Dendritic cell treated with granulocyte-macrophage colony-stimulating factor and Interleukin-4, amounts not matched to agents 40 ng/mL and 50 ng/mL, for 4 days (primary cell): ENCODE measurements around the gene DNASE1L3.
A peak's percentile ranks its signal among the peaks of the same experiment; 100 is the strongest.
"Not testable (repeated sequence)": the region's sequence is repeated elsewhere in the genome, so short reads cannot be mapped to it uniquely, and the experiment has no call there.

Source experiments
- H3K27ac Mint-ChIP-seq: one replicate; pipeline ENCODE4 v1.8.0; 2022; ENCODE audit warnings: mild to moderate bottlenecking, mixed read lengths
- H3K27me3 Mint-ChIP-seq: one replicate; pipeline ENCODE4 v1.8.0; 2022; ENCODE audit warnings: mild to moderate bottlenecking, mixed read lengths
- H3K36me3 Mint-ChIP-seq: one replicate; pipeline ENCODE4 v1.8.0; 2022; ENCODE audit warnings: low read depth, mixed read lengths
- H3K4me1 Mint-ChIP-seq: one replicate; pipeline ENCODE4 v1.8.0; 2022; ENCODE audit warnings: low read depth, mixed read lengths
- H3K4me3 Mint-ChIP-seq: one replicate; pipeline ENCODE4 v1.8.0; 2022; ENCODE audit warnings: mild to moderate bottlenecking, moderate library complexity, mixed read lengths
- H3K9me3 Mint-ChIP-seq: one replicate; pipeline ENCODE4 v1.8.0; 2022; ENCODE audit warnings: mixed read lengths
- intact Hi-C: fragments of 100-400 bp; cut with micrococcal nuclease; formaldehyde crosslinking; loops from one replicate; pipeline ENCODE4 v1.15.0; 2022

The DNASE1L3 gene, protein sequence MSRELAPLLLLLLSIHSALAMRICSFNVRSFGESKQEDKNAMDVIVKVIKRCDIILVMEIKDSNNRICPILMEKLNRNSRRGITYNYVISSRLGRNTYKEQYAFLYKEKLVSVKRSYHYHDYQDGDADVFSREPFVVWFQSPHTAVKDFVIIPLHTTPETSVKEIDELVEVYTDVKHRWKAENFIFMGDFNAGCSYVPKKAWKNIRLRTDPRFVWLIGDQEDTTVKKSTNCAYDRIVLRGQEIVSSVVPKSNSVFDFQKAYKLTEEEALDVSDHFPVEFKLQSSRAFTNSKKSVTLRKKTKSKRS

DNA sequence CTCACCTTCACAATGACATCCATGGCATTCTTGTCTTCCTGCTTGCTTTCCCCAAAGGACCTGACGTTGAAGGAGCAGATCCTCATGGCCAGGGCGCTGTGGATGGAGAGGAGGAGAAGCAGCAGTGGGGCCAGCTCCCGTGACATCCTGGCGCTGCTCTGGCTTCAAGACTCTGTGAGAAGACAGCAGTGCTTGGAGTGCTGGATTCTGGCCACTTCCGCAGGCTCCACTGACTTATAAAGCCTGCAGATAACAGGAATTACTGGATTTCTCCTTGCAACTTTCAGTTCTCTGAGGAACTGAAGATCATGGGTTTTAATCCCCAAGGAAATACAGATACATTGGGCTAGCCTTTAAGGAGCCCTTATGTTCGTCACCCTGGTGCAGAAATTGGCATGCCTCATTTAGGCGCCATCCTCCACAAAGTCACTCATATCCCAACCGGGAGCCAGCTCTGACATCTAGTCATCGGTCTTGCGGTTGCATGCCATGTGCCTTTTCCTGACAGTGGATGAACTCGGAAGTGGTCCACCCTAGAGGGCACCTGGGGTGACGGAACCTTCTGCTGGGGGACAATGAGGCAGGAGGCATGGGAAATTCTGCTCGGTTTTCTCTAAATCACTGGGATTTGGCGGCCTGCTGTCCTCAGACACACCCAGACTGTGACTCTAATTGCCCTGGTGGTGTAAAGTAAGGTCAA, at the start of gene DNASE1L3:
TSS of gene DNASE1L3 (minus strand) at position 212 of the 700 bp plus-strand sequence. CDS start at position 146, 66 bp downstream.
- intact Hi-C loops, result no loop called here
- H3K27ac Mint-ChIP-seq, result peak within 1 kb of the TSS; percentile 65
- peaks cover 84% of the 10 kb centered on the region for H3K4me1 Mint-ChIP-seq
- H3K4me3 Mint-ChIP-seq, result peak within 1 kb of the TSS; percentile 64
- peaks cover 21% of the 10 kb centered on the region for H3K36me3 Mint-ChIP-seq
- peaks cover 8% of the 10 kb centered on the region for H3K27me3 Mint-ChIP-seq
- H3K9me3 Mint-ChIP-seq, result no peaks in the 10 kb centered on the region

DNA sequence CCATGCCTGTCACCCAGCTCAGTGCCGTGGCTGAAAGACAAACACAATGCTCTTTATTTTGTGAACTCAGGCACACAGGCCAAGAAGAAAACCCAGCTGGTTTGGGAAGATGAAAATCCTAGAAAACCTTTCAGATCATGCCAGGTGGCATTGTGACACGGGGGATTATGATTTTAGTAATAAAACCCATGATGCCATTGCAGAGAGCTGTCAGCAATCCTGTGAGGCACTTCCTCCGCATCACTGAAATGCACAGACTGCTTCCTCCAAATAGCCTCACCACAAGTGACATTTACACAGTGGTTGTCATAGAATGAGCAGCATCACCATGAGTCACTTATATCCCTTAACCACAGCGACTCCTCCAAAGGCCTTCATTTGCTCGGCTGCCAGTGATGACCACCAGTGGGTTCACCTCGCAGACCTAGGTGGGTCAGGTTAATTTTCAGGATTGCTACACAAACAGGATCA, 49.5 kb upstream of the DNASE1L3 start:
- intact Hi-C loops, result no loop called here
- H3K4me1 Mint-ChIP-seq, result peaks cover 13% of the 10 kb centered on the region
- H3K9me3 Mint-ChIP-seq, result no peaks in the 10 kb centered on the region
- H3K27me3 Mint-ChIP-seq, result no peaks in the 10 kb centered on the region
- H3K27ac Mint-ChIP-seq, result peak overlapping the region; percentile 13
- H3K4me3 Mint-ChIP-seq, result no peak overlapping the region
- H3K36me3 Mint-ChIP-seq, result peaks cover 58% of the 10 kb centered on the region

DNA sequence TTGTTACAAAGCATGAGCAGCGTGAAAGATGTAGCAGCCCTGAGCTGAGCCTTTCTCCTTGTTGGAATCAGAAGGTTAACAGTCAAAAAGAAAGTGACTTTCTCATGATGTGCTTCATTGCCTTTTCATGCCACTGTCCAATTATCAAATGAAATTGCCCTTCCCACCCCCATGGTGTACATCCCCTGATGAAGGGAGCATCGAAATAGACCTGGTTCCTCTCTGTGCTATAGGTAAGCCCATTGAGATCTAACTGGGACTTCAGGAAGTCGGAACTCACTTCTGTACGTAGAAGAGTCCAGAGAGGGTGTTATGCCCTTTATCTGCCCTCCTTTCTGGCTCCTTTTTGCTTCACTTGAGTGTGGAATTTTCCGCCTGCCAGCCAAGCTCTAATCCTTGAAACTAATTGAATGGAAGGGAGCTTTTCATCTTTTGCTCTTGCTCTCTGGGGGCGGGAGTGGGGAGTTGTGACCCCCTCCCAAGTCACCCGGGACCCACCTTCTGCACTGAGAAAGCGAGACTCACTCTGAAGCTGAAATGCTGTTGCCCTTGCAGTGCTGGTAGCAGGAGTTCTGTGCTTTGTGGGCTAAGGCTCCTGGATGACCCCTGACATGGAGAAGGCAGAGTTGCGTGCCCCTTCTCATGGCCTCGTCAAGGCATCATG, 47.8 kb upstream of the DNASE1L3 start:
- peaks cover 55% of the 10 kb centered on the region for H3K36me3 Mint-ChIP-seq
- H3K4me3 Mint-ChIP-seq, result no peak overlapping the region
- H3K9me3 Mint-ChIP-seq, result no peaks in the 10 kb centered on the region
- H3K27me3 Mint-ChIP-seq, result no peaks in the 10 kb centered on the region
- peaks cover 13% of the 10 kb centered on the region for H3K4me1 Mint-ChIP-seq
- intact Hi-C loops, result no loop called here
- H3K27ac Mint-ChIP-seq, result no peak overlapping the region

DNA sequence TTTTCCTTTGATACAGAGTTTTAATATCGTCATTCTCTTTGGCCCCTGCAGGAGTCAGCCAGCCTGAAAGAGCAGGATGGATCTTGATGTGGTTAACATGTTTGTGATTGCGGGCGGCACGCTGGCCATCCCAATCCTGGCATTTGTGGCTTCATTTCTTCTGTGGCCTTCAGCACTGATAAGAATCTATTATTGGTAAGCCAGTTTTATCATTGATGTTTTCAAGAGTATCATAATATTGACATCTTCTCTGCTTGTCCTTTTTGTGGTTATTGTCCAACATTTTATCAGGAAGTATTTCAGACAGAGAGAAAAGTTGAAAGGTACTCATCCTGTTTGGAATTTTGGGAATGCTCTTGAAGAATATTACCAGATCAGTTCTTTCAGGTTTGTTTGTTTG, 45.7 kb upstream of the DNASE1L3 start:
- Mint-ChIP-seq H3K36me3 (peaks cover 66% of the 10 kb centered on the region), H3K9me3 (no peaks in the 10 kb centered on the region), H3K27ac (no peak overlapping the region), H3K4me1 (peaks cover 13% of the 10 kb centered on the region), H3K27me3 (no peaks in the 10 kb centered on the region), H3K4me3 (no peak overlapping the region)
- intact Hi-C loops, result no loop called here

DNA sequence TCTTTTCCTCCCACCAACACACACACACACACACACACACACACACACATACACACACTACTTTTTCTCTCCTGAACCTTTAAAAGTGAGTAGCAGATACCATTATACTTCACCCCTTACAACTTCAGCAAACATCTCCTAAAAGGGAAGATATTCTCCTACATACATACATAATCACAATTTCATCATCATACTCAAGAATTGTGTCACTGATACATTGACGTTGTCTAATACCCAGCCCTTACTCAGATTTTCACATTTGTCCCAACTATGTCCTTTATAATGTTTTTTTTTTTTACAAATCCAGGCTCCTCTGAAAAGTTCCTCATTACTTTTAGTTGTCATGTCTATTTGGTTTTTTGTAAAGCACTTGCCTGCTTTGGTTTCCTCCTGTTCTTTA, 45.3 kb upstream of the DNASE1L3 start:
- Mint-ChIP-seq H3K36me3 (peaks cover 71% of the 10 kb centered on the region), H3K4me3 (no peak overlapping the region), H3K27me3 (no peaks in the 10 kb centered on the region), H3K4me1 (peaks cover 13% of the 10 kb centered on the region), H3K9me3 (no peaks in the 10 kb centered on the region), H3K27ac (no peak overlapping the region)
- intact Hi-C loops, result no loop called here

DNA sequence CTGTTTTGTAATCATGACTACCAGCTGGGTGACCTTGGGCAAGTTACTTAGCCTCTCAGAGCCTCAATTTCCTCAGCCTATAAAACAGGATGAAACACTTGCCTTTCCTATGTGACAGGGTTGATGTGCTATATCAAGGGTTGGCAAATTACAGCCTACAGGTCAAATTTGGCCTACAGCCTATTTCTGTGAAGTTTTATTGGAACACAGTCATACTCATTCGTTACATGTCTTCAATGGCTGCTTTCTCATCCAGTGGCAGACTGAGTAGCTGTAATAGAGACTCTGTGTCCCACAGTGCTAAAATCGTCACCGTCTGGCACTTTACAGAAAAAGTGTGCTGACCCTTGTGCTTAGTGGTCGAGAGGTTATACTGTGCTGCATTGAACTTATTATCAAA, 43.4 kb upstream of the DNASE1L3 start:
- Mint-ChIP-seq H3K36me3 (peaks cover 71% of the 10 kb centered on the region), H3K9me3 (no peaks in the 10 kb centered on the region), H3K4me1 (peaks cover 16% of the 10 kb centered on the region), H3K4me3 (no peak overlapping the region), H3K27me3 (no peaks in the 10 kb centered on the region), H3K27ac (no peak overlapping the region)
- intact Hi-C loops, result no loop called here

DNA sequence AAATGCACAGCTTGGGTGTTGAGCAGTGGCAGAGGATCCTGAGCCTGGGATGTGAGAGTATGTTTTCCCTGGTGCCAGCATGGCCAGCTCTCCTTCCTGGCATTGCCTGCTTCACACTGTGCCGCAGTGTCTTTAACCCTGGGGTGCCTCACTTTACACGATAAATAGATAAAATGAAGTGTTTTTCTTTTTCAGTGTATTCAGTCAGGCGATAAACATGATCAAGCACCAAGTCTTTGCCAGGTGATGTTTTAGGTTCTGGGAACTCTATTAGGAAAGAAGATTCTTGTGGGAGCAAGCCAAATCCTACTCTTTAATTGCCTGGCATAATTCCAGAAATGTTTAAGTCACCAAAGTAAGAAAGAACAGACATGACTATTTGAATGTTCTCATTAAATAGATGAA, 40.9 kb upstream of the DNASE1L3 start:
- Mint-ChIP-seq H3K27ac (no peak overlapping the region), H3K9me3 (no peaks in the 10 kb centered on the region), H3K27me3 (no peaks in the 10 kb centered on the region), H3K4me3 (no peak overlapping the region), H3K36me3 (peaks cover 47% of the 10 kb centered on the region), H3K4me1 (peaks cover 17% of the 10 kb centered on the region)
- intact Hi-C loops, result no loop called here

DNA sequence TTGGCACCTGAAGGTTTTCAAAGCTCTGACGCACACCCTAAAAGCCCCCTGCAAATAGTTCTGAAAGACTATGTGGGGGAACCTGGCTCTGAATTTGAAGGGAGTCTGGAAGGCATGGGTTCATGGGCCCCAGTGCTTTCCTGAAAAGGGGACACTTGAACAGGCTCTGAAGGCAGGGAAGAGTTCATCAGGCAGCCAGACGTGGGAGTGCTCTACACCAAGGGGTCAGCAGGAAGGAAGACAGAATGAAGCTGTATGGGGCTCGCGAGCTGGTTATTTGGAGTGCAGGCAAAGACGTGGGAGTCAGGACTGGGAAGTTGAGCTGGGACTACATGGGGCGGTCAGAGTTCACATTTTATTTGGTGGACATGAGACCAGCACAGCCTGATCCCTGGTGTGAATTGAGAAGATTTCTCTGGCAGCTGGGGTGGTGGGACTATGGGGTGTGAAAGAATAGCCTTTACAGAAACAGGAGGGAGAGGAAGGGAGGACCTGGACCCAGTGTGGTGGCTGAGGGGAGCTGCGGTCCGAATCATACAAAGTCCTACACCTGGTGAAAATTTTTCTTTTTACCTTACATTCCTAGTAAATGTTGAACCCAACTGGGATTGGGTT, 39.4 kb upstream of the DNASE1L3 start:
- Mint-ChIP-seq H3K36me3 (peaks cover 37% of the 10 kb centered on the region), H3K9me3 (no peaks in the 10 kb centered on the region), H3K4me3 (no peak overlapping the region), H3K27ac (no peak overlapping the region), H3K4me1 (peaks cover 11% of the 10 kb centered on the region), H3K27me3 (no peaks in the 10 kb centered on the region)
- intact Hi-C loops, result no loop called here

DNA sequence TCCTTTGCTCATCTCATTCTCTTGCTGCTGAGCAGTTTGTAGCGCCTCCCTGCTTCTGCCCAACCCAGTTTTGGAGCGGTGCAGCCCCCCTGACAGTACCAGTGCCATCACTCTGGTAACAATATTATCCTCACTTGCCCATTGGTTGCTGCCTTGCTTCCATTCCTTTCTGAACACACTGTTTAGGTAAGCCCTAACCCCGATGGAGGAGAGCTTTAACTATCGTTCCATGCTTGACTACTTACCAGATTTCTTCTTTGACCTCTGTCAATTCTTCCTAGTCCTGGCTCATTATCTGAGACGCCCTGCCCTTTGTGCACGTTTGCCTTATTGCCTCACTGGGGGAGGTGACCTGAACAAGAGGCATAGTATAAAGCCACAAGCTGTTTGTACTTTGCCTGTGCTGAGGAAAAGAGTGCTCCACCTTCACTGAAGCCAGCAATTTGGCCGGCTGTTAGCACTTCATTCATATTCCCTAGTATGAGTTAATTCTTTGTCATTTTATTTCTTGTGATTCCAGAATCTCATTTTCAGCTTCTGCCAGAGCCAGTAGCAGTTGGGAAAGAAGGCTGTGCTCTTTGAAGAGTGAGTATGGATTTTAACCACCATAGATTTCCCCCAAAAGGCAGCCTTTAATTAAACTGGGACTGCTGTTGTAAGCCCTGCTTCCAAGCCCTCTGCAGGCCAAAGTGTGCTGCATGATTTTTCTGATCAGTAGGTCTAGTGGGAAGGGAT, 38.8 kb upstream of the DNASE1L3 start:
- H3K4me3 Mint-ChIP-seq, result no peak overlapping the region
- H3K27ac Mint-ChIP-seq, result no peak overlapping the region
- H3K36me3 Mint-ChIP-seq, result peaks cover 37% of the 10 kb centered on the region
- H3K9me3 Mint-ChIP-seq, result no peaks in the 10 kb centered on the region
- H3K4me1 Mint-ChIP-seq, result peaks cover 11% of the 10 kb centered on the region
- H3K27me3 Mint-ChIP-seq, result no peaks in the 10 kb centered on the region
- intact Hi-C loops, result no loop called here

DNA sequence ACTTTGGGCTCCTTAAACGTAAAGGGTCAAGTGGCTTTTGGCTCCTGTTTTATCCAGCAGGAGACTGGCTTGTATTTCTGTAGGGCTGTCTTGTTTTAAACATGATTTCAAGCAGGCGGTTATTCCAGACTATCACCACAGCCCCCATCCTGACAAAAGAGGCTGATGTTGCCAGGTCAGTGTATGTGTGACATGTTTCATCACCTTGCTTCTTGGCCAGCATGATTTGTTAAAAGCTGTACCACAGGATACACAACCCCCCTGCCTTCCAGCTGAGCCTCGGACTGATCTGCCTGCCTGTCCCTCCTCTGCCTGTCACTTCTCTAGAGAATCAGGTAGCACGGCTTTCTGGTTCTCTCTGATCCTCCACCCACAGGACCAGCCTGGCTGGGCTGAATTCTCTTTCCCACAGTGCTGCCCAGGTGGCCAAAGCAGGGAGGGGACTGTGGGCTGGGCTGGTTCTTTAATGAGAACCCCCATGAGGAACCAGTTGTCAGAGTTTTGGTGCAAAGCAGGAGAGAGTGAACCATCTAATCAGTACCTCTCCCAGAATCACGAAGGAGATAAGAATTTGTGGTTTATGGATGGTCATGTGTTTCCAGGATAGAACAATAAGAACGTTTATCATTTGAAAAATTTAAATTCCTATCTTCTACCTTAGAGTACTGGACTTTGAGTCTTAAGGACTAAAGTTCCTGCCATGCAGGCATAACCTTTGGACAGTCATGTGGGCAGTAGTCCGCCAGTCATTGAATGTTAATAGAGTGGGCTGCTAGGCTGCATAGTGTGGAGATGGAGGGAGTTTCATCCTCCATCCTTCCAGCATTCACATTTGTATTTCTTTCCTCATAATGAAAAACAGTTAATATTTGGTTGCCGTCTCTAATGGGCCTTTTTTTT, 35.6 kb upstream of the DNASE1L3 start:
- no peak overlapping the region for H3K4me3 Mint-ChIP-seq
- no peaks in the 10 kb centered on the region for H3K9me3 Mint-ChIP-seq
- no peak overlapping the region for H3K27ac Mint-ChIP-seq
- peaks cover 21% of the 10 kb centered on the region for H3K36me3 Mint-ChIP-seq
- H3K27me3 Mint-ChIP-seq, result no peaks in the 10 kb centered on the region
- intact Hi-C loops, result no loop called here
- H3K4me1 Mint-ChIP-seq, result peaks cover 19% of the 10 kb centered on the region

DNA sequence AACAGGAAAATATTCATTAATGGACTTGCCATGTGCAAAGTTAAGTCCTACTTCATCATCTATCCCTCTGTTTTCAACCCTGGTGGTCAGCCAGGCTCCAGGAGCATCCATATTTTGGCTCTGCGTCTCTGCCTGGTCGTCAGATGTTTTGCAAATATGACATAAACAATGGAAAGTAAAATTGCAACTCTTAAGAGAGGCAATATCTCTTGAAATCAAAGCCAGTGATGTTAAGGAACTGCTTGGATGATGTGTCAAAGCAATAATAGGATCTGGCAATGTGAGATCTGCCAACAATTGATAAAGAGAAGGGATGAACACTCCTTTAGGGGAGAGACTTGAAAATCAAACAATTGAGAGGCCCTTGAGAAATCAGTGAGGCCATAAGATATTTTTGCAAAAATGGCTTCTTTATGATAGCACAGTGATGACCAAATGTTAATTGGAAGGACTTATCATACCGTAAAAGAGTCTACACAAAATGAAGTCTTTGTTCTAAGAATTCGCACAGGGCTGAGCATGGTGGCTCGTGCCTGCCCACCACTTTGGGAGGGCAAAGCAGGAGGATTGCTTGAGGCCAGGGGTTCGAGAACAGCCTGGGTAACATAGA, 33.3 kb upstream of the DNASE1L3 start:
- H3K27me3 Mint-ChIP-seq, result no peaks in the 10 kb centered on the region
- peaks cover 18% of the 10 kb centered on the region for H3K4me1 Mint-ChIP-seq
- intact Hi-C loops, result no loop called here
- H3K4me3 Mint-ChIP-seq, result no peak overlapping the region
- no peak overlapping the region for H3K27ac Mint-ChIP-seq
- H3K9me3 Mint-ChIP-seq, result no peaks in the 10 kb centered on the region
- H3K36me3 Mint-ChIP-seq, result peaks cover under 1% of the 10 kb centered on the region

DNA sequence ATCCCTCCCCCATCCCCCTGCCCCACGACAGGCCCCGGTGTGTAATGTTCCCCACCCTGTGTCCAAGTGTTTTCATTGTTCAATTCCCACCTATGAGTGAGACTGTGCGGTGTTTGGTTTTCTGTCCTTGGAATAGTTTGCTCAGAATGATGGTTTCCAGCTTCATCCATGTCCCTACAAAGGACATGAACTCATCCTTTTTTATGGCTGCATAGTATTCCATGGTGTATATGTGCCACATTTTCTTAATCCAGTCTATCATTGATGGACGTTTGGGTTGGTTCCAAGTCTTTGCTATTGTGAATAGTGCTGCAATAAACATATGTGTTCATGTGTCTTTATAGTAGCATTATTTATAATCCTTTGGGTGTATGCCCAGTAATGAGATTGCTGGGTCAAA, 32.1 kb upstream of the DNASE1L3 start:
- peaks cover 26% of the 10 kb centered on the region for H3K4me1 Mint-ChIP-seq
- H3K27me3 Mint-ChIP-seq, H3K27ac Mint-ChIP-seq, H3K4me3 Mint-ChIP-seq, H3K36me3 Mint-ChIP-seq, intact Hi-C loops, H3K9me3 Mint-ChIP-seq: not testable (repeated sequence)
